PFSK-1 (cell line): ENCODE measurements around the gene C1orf210.

Experiments used
- FOXP2 ChIP-seq: optimal IDR thresholded peaks from 2 replicates; pipeline ENCODE3; 2011; ENCODE audit warnings: borderline replicate concordance, control low read depth, inconsistent platforms; ENCODE audit not compliant: insufficient read depth; ENCODE audit errors: extremely low read length, extremely low read depth
- POLR2AphosphoS5 ChIP-seq: IDR thresholded peaks from 2 replicates; pipeline ENCODE4 v1.6.1; 2012; ENCODE audit warnings: low read depth, mild to moderate bottlenecking, control low read depth, low read length, moderate library complexity
- SIN3A ChIP-seq: IDR thresholded peaks from 2 replicates; pipeline ENCODE4 v1.6.1; 2012; ENCODE audit warnings: mild to moderate bottlenecking, low read length, moderate library complexity, borderline replicate concordance; ENCODE audit not compliant: insufficient read depth
- TAF1 ChIP-seq: IDR thresholded peaks from 2 replicates; pipeline ENCODE4 v1.6.1; 2012; ENCODE audit warnings: low read length, control low read depth, borderline replicate concordance; ENCODE audit not compliant: insufficient read depth
- TF ChIP-seq, protein P1 (sequence below), 2 experiments: IDR thresholded peaks; 2 replicates each; pipeline versions ENCODE4 v1.6.1 to v1.8.0; 2011 to 2012; ENCODE audit warnings: low read depth in 2 of 2, low read length in 2 of 2, control low read depth in 1 of 2, inconsistent platforms in 1 of 2, mild to moderate bottlenecking in 1 of 2, moderate library complexity in 1 of 2; ENCODE audit not compliant: insufficient read depth in 1 of 2

C1orf210 gene

DNA sequence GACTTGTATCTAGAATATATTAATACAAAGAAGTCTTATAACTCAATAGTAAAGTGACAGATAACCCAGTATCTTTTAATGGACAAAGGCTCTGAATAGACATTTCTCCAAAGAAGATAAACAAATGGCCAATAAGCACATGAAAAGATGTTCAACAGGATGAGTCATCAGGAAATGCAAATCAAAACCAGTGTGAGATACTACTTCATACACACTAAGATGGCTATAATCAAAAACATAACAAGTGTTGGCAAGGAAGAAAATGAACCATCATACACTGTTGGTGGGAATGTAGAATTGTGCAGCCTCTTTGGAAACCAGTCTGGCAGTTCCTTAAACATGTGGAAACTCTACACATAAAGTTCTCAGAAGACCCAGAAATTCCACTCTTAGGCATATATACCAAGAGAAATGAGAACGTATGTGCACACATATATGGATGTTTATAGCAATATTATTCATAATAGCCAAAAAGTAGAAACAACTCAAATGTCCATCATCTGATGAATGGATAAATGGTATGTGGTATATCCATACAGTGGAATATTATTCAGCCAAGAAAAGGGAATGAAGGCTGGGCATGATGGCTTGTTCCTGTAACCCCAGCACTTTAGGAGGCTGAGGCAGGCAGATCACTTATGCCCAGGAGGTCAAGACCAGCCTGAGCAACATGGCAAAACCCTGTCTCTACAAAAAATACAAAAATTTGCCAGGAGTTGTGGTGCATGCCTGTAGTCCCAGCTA, 42.3 kb upstream of the C1orf210 start:
- TF ChIP-seq POLR2AphosphoS5 (no peak), TAF1 (no peak), SIN3A (no peak), FOXP2 (no peak)
- TF ChIP-seq, protein P1, sequence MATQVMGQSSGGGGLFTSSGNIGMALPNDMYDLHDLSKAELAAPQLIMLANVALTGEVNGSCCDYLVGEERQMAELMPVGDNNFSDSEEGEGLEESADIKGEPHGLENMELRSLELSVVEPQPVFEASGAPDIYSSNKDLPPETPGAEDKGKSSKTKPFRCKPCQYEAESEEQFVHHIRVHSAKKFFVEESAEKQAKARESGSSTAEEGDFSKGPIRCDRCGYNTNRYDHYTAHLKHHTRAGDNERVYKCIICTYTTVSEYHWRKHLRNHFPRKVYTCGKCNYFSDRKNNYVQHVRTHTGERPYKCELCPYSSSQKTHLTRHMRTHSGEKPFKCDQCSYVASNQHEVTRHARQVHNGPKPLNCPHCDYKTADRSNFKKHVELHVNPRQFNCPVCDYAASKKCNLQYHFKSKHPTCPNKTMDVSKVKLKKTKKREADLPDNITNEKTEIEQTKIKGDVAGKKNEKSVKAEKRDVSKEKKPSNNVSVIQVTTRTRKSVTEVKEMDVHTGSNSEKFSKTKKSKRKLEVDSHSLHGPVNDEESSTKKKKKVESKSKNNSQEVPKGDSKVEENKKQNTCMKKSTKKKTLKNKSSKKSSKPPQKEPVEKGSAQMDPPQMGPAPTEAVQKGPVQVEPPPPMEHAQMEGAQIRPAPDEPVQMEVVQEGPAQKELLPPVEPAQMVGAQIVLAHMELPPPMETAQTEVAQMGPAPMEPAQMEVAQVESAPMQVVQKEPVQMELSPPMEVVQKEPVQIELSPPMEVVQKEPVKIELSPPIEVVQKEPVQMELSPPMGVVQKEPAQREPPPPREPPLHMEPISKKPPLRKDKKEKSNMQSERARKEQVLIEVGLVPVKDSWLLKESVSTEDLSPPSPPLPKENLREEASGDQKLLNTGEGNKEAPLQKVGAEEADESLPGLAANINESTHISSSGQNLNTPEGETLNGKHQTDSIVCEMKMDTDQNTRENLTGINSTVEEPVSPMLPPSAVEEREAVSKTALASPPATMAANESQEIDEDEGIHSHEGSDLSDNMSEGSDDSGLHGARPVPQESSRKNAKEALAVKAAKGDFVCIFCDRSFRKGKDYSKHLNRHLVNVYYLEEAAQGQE (IDR thresholded peaks at IDR 0.05; ENCODE audit: insufficient read depth in 1 of 2, low read depth in 2 of 2, low read length in 2 of 2) = no peak

- TF ChIP-seq, protein P1 (IDR thresholded peaks at IDR 0.05; ENCODE audit: insufficient read depth in 1 of 2, low read depth in 2 of 2, low read length in 2 of 2) = no peak
These were observed 40.0 kb upstream of the C1orf210 start for GRCh38 chr1:43325381-43325780.

DNA sequence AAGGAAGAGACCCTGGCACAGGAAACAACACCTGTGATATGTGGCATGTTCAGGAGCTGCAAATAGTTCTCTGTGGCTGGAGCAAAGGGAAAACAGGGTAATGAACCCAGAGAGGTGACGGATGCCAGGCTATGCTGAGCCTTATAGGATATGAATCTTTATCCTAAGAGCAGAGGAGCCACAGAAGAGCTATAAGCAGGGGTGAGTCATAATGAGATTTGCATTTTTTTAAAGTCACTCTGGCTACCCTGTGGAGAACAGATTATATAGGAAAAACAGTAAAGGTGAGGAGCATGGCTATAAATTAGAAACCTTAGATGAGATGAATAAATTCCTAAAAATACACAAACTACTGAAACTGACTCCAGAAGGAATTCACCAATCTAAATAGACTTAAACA, 39.4 kb upstream of the C1orf210 start:
- no peak for TF ChIP-seq FOXP2
- TF ChIP-seq, protein P1 (IDR thresholded peaks at IDR 0.05; ENCODE audit: insufficient read depth in 1 of 2, low read depth in 2 of 2, low read length in 2 of 2) = no peak
- TF ChIP-seq TAF1 = no peak
- no peak for TF ChIP-seq POLR2AphosphoS5

- TF ChIP-seq POLR2AphosphoS5 (no peak), FOXP2 (no peak), SIN3A (no peak), TAF1 (no peak)
- TF ChIP-seq, protein P1 (IDR thresholded peaks at IDR 0.05; ENCODE audit: insufficient read depth in 1 of 2, low read depth in 2 of 2, low read length in 2 of 2) = no peak
These were observed 37.1 kb upstream of the C1orf210 start for GRCh38 chr1:43322506-43322905.

DNA sequence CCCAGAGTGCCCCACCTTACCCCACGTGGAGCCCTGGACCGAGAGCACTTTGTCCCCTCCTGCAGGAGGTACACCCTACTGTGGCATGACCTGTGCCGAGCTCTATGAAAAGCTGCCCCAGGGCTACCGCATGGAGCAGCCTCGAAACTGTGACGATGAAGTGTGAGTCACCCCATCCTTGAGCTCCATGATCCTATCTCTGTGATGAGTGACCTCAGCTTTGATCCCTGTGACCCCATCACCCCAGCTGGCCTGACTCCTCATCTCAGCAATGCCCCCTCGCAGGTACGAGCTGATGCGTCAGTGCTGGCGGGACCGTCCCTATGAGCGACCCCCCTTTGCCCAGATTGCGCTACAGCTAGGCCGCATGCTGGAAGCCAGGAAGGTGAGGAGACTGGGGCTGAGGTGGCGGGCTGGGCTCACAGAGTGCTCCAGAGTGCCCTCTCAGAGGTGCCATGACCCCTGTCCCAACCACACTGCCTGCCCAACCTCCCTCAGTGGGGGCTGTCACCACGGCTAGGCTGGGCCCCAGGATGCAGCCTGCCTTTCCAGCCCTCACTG, 36.0 kb upstream of the C1orf210 start:
- no peak for TF ChIP-seq FOXP2
- TF ChIP-seq, protein P1 (IDR thresholded peaks at IDR 0.05; ENCODE audit: insufficient read depth in 1 of 2, low read depth in 2 of 2, low read length in 2 of 2) = no peak
- TF ChIP-seq TAF1 = no peak
- TF ChIP-seq POLR2AphosphoS5 = no peak
- no peak for TF ChIP-seq SIN3A
